Stimulated activated CD4-positive, alpha-beta T cell treated with anti-CD3 and anti-CD28 coated beads, Interleukin-4, amount 100 ng/mL, for 4 hours (primary cell): Measurements from ENCODE around the gene CLRN1.

Experiments used
- DNase-seq, 2 experiments: peaks; one replicate each; pipeline ENCODE4 v3.0.0-alpha.2; 2020

CLRN1 gene

DNA sequence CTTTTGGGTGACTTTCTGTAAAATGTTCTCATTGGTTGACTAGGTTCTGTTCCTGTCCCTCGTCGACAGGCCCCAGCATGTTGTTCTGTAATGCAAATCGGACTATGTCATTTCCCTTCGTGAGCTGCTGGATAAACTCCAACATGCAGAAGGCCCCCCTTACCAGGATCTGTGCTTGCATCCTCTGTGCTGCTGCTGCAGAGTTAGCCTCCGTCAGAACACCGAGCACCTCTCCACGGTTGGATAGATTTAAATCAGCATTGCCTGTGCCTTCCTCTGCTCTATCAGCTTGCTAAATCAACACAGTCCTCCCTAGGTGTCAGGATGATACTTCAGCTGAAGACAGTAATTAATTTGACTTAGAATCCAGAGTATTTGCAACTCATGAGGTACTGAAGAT is 54.6 kb downstream of the CLRN1 start:
- no peak for DNase-seq

GRCh38 chr3:150913133-150913922 is 59.2 kb downstream of the CLRN1 start:
- no peak for DNase-seq

GRCh38 chr3:150912501-150912900 is 60.0 kb downstream of the CLRN1 start:
- DNase-seq, result no peak

- no peak for DNase-seq
Measured at GRCh38 chr3:150911771-150912170, 60.8 kb downstream of the CLRN1 start.

- no peak for DNase-seq
Measured at GRCh38 chr3:150906461-150906860, 66.1 kb downstream of the CLRN1 start.

DNA sequence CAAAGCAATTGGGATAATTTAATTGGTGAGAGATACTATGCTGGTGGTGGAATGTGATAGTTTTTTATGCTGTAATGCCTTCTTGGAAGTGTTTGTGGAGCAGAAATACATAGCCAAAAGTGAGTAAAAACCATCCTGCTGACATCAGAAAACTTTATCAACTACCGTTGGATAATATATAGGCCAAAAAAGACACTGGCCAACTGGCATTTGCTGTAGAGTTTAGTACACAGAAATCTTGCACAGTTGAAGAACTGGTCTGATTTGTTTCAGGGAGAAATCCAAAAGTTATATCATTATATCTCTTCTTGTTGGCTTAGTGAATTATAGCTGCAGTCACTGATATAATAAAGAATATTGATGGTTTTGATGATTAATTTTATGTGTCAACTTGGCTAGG is 66.8 kb downstream of the CLRN1 start:
- DNase-seq, result no peak

DNA sequence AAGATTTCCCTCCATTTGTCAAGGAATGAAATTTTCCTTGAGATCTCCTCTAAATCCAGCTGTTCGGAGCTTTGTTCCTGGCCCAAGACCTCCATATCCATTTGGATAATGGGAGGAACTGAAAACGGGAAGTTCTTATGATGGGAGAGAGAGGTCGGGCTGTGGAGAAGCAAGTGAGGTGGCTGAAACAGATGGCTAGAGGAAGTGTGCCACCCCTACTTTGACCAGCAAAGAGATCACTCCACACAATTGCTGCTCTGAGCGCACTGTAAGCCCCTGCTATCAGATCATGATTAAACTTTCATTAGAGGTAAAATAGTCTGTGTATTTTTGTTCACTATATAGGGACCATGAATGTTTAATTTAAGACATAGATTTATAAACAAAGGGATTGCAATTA is 67.2 kb downstream of the CLRN1 start, which contains the start of gene MINDY4B:
Gene MINDY4B (minus strand): TSS at position 101 of the 400 bp plus-strand sequence. CDS start 0 bp downstream, at position 101.
- no peak for DNase-seq

- DNase-seq, result no peak
Measured at GRCh38 chr3:150902988-150903387, 69.5 kb downstream of the CLRN1 start.

DNA sequence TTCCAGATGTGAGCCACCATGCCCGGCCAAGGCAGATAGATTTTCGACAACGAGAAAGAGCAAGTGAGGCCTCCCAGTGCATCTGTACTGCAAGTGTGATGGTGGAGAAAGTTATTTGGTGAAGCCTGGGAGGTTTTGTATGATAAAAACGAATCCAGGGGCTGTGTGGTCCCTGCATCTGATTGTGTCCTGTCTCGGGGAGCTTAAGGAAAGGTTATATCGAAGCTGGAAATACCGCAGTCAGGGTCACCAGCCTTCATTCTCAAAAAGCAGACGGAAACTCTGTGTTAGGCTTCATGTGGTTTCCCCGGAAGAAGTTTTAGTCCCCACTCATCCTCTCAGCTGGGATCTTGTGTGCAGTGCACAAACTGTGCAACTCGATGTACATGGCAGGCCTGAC is 70.7 kb downstream of the CLRN1 start:
- DNase-seq, result no peak

GRCh38 chr3:150899141-150899540 is 73.4 kb downstream of the CLRN1 start:
- DNase-seq, result no peak

- DNase-seq, result no peak
Measured at GRCh38 chr3:150898046-150898754, 74.3 kb downstream of the CLRN1 start.

DNA sequence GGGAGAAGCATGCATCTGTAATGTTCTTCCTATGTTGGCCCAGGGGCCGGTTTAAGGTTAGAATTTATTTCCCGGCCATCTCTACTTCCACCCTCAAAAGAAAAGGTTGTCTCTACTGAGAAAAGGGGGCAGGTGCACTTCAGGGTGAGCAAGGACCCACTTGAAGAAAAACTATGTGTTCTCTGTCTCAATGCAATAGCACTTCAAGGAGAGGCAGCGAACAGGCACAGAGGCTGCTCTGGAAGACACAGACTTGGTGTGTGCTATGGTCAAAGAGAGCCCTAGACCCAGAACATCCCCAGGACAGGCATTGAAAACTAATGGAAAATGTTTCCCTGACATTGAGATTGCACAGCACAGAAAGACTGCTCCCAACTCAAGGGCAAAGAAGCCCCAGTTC is 74.9 kb downstream of the CLRN1 start:
- no peak for DNase-seq

- DNase-seq, result no peak
Measured at GRCh38 chr3:150890831-150891230, 81.7 kb downstream of the CLRN1 start.

DNA sequence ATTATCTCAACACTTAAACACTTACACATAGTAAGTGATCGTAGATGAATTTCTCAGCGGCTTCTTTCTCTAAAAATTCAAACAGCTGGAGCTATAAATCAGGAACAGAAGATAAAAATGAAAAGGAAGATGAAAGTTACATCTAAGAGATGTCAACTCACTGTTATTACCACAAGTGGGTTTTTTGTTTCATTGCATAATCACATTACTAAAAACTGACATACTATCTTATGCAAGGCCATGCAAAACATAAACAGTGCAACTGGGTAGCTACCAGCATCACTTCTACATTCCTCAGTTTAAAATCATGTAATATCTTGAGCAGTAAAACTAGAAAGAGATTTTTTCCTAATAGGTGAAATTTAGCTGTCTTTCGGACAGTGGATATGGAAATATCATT is 82.2 kb downstream of the CLRN1 start:
- DNase-seq, result no peak

DNA sequence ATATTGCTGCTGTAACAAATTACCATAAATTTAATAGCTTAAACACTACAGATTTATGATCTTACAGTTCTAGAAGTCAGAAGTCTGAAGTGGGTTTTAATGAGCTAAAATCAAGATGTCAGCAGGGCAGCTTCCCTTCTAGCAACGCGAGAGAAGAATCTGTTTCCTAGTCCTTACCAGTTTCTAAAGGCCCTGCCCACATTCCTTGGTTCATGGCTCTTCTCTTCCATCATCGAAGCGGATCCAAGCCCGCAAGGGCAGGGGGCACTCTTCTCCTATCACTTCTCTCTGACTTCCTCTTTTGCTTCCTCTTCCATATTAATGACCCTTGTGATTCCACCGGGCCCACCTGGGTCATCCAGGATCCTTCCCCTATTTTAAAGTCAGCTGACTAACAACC is 83.4 kb downstream of the CLRN1 start:
- no peak for DNase-seq

DNA sequence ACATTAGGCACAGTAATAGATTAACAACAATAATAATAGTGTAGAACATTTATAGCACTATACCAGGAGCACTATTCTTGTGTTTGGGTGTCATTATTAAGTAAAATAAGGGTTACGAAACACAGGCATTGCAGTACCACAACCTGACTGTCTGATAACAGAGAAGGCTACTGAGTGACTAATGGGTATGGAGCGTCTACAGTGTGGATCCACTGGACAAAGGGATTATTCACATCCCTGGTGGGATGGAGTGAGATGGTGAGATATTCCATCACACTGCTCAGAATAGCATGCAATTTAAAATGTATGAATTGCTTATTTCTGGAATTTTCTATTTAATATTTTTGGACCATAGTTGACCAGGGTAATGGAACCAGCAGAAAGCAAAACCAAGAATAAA is 85.5 kb downstream of the CLRN1 start:
- DNase-seq, result no peak

GRCh38 chr3:150885535-150885934 is 87.0 kb downstream of the CLRN1 start:
- no peak for DNase-seq

GRCh38 chr3:150878996-150879575 is 93.4 kb downstream of the CLRN1 start:
- no peak for DNase-seq

DNA sequence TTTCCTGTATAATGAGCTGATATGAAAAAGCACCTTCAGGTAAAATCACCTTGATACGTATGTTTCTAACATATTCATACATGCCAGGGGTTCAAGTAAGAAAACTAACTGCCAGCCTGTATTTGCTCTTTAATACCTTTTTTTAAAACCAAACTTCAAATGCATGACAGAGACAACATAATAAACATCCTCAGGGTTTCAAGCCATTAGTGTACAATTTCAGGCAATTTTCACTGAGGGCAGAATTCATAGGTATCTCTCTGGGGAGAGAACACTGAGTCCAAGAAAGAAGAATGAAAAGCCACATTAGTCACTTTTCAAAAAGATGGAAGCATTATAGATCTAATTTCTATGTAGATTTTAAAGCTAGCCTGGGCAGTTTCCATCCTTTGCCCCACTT is 94.2 kb downstream of the CLRN1 start:
- DNase-seq, result no peak

GRCh38 chr3:150877303-150877702 is 95.2 kb downstream of the CLRN1 start:
- DNase-seq, result no peak

DNA sequence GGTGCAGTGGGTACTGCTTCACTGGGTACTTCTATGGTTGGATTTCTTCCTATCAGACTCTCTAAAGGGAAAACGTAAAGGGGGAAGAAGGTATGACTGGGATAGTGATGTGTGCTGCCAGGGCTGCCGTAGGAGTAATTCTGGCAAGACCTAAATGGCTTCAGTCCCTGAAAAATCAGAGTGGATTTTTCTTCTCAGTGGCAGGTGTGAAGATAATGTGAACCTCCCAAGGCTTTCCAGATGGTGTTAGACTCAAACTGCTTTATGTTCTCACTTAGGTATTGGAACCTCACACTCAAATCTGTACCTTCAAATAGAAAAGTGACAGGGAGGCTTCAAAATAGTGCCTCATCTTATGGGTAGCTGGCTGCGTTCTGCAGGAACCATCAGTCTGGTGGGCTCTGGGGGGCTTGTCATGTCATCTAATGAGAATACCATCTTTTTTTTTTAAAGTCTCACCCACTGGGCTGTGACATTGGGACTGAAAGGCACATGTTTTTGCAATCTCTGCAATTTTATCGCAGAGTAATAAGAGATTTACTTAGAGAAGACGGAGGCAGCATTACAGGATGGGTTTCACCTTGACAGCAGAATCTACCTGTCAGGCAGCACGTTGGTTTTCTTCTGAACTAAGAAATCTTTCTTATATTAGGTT is 95.8 kb downstream of the CLRN1 start:
- no peak for DNase-seq
